GM12878 (cell line): ENCODE measurements around the gene LIMD2. TPM values are rescaled to one million over a fixed set of nuclear protein-coding genes. Genes with fewer than 3 reads are reported as not detected.

ENCODE experiments used
- BMI1 ChIP-seq: fragments of 450-650 bp; IDR thresholded peaks from 2 replicates; pipeline ENCODE4 v1.6.1; 2016; ENCODE audit warnings: mild to moderate bottlenecking, moderate library complexity, borderline replicate concordance
- CBX3 ChIP-seq: fragments of 200-600 bp; sonication (generic); IDR thresholded peaks from 2 replicates; pipeline ENCODE4 v1.6.1; 2016; ENCODE audit warnings: low read depth, borderline replicate concordance
- CHD1 ChIP-seq: IDR thresholded peaks from 2 replicates; pipeline ENCODE4 v1.6.1; 2012; ENCODE audit warnings: low read depth, low read length, improper control_type of control experiment
- ESRRA ChIP-seq: IDR thresholded peaks from 2 replicates; pipeline ENCODE4 v1.6.1; 2012; ENCODE audit warnings: mild to moderate bottlenecking, low read length, improper control_type of control experiment
- GABPA ChIP-seq: IDR thresholded peaks from 2 replicates; pipeline ENCODE4 v1.6.1; 2014; ENCODE audit warnings: antibody characterized with exemption, low read depth, mild to moderate bottlenecking, inconsistent platforms
- HDGF ChIP-seq: fragments of 450-650 bp; IDR thresholded peaks from 2 replicates; pipeline ENCODE4 v1.6.1; 2016; ENCODE audit warnings: antibody characterized with exemption
- MEF2B ChIP-seq: fragments of 450-650 bp; IDR thresholded peaks from 2 replicates; pipeline ENCODE4 v1.6.1; 2018; ENCODE audit warnings: mild to moderate bottlenecking, moderate library complexity; ENCODE audit not compliant: partially characterized antibody, poor library complexity, severe bottlenecking
- MLLT1 ChIP-seq: fragments of 450-650 bp; IDR thresholded peaks from 2 replicates; pipeline ENCODE4 v1.6.1; 2016; ENCODE audit warnings: mild to moderate bottlenecking
- NRF1 ChIP-seq: conservative IDR thresholded peaks from 2 replicates; pipeline ENCODE4 v1.6.1; 2011; ENCODE audit warnings: mild to moderate bottlenecking, low read depth, low read length, improper control_type of control experiment
- SIX5 ChIP-seq: IDR thresholded peaks from 2 replicates; pipeline ENCODE4 v1.6.1; 2011; ENCODE audit warnings: mild to moderate bottlenecking, low read depth, low read length, moderate library complexity; ENCODE audit not compliant: severe bottlenecking
- SMAD5 ChIP-seq: IDR thresholded peaks from 2 replicates; pipeline ENCODE4 v1.6.1; 2016; ENCODE audit warnings: antibody characterized with exemption, low read depth
- STAT3 ChIP-seq: IDR thresholded peaks from 2 replicates; pipeline ENCODE4 v1.6.1; 2011; ENCODE audit warnings: low read depth, low read length, improper control_type of control experiment
- TCF7 ChIP-seq: IDR thresholded peaks from 2 replicates; pipeline ENCODE4 v1.6.1; 2014; ENCODE audit warnings: antibody characterized with exemption, borderline replicate concordance
- ZNF24 ChIP-seq: fragments of 450-650 bp; IDR thresholded peaks from 2 replicates; pipeline ENCODE4 v1.6.1; 2017; ENCODE audit warnings: antibody characterized with exemption, mild to moderate bottlenecking
- polyA plus RNA-seq, 11 experiments: library from polyadenylated mRNA; depleted of rRNA in 4 of 11; unstranded in 6 of 11; stranded (reverse) in 5 of 11; fragments of >200 nt; fragmentation: Nextera tagmentation in 4 of 11; fragmentation: Illumina TruSeq in 1 of 11; extraction: Ambion mirVana in 4 of 11; extraction: Trizol in 1 of 11; gene quantifications; 1 replicate in 1 of 11; 2 replicates in 10 of 11; pipeline versions ENCODE4 v1.2.1 to v1.2.3, GENCODE V29; 2011 to 2016; ENCODE audit warnings: inconsistent platforms in 2 of 11, missing spikeins in 2 of 11, low read depth in 1 of 11
- total RNA-seq, 4 experiments: library from RNA; depleted of rRNA in 3 of 4; stranded (reverse); fragments of >200 nt in 3 of 4; fragmentation: Illumina TruSeq in 1 of 4; extraction: Trizol in 1 of 4; gene quantifications; 2 replicates each; pipeline versions ENCODE4 v1.2.1 to v1.2.3, GENCODE V29; 2013 to 2021
- TF ChIP-seq, protein P1 (sequence below): fragments of 450-650 bp; IDR thresholded peaks from 2 replicates; pipeline ENCODE4 v1.6.1; 2017; ENCODE audit warnings: mild to moderate bottlenecking
- TF ChIP-seq, protein P2 (sequence below): fragments of 450-650 bp; conservative IDR thresholded peaks from 2 replicates; pipeline ENCODE4 v1.6.1; 2017; ENCODE audit warnings: mild to moderate bottlenecking, moderate library complexity
- TF ChIP-seq, protein P3 (sequence below): fragments of 450-650 bp; IDR thresholded peaks from 2 replicates; pipeline ENCODE4 v1.6.1; 2017; ENCODE audit warnings: mild to moderate bottlenecking, moderate library complexity
- TF ChIP-seq, protein P4 (sequence below): fragments of 450-650 bp; IDR thresholded peaks from 2 replicates; pipeline ENCODE4 v1.6.1; 2017; ENCODE audit warnings: low read depth, mild to moderate bottlenecking, moderate library complexity

LIMD2 gene
- total and polyA plus RNA-seq, 10 of the 15 experiments (the other 5 are each of a cell fraction or from before 2014, with no cell fraction given) = 1.1 to 339 (median 181) TPM

DNA sequence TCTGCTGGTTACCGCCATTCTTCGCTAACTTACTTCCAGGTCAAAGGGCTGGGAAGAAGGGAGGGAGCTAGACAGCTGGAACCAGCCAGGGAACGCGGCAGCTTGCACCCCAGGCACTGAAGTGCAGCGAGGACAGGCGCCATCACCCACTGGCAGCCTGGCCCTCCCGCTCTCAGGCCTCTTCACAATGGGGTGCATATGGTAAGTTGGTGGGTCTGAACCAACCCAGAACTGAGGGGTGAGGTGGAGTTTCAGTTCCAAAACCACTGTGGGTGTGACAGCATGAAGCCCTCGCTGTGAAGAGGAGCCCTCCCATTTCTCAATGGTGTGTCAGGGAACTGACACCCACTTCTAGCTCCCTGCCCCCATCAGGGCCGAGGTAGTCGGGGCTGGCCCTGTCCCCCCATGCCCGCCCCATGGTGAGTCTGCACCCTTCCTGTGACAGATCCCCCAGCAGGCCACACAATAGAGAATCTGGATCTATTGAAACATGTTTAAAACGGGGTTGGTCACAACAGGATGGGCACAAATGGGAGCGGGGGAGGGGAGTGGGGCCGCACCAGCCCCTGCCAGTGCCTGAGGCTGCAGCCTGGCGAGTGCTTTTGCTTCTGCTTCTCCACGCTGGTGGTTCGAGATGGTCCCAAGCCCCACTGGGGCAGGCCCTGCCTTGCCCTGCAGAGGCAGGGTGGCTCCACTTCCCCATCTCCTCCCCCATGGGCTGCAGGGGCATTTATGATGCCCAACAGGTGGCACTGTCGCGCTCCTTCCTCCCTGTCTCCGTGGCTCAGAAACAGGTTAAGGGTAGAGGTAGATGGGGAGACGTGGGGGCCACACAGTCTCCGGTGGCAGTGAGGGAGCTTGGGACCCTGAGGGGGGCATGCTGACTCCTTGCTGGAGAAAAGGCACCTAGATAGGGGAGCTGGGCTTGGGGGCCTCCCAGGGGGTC, 2.3 kb downstream of the LIMD2 start (continued):
- TF ChIP-seq SIX5 = no peak
- TF ChIP-seq NRF1 = no peak
- TF ChIP-seq STAT3 = no peak
- TF ChIP-seq CHD1 = peak; percentile 60; the same call in 1 of the 2 replicates
- TF ChIP-seq, protein P1, sequence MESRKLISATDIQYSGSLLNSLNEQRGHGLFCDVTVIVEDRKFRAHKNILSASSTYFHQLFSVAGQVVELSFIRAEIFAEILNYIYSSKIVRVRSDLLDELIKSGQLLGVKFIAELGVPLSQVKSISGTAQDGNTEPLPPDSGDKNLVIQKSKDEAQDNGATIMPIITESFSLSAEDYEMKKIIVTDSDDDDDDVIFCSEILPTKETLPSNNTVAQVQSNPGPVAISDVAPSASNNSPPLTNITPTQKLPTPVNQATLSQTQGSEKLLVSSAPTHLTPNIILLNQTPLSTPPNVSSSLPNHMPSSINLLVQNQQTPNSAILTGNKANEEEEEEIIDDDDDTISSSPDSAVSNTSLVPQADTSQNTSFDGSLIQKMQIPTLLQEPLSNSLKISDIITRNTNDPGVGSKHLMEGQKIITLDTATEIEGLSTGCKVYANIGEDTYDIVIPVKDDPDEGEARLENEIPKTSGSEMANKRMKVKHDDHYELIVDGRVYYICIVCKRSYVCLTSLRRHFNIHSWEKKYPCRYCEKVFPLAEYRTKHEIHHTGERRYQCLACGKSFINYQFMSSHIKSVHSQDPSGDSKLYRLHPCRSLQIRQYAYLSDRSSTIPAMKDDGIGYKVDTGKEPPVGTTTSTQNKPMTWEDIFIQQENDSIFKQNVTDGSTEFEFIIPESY = no peak
- TF ChIP-seq TCF7 = no peak
- no peak for TF ChIP-seq BMI1
- no peak for TF ChIP-seq CBX3
- no peak for TF ChIP-seq HDGF
- TF ChIP-seq MLLT1 = 0 out of 2 replicates have a peak, but pooled peaks have one; percentile 45
- TF ChIP-seq, protein P2, sequence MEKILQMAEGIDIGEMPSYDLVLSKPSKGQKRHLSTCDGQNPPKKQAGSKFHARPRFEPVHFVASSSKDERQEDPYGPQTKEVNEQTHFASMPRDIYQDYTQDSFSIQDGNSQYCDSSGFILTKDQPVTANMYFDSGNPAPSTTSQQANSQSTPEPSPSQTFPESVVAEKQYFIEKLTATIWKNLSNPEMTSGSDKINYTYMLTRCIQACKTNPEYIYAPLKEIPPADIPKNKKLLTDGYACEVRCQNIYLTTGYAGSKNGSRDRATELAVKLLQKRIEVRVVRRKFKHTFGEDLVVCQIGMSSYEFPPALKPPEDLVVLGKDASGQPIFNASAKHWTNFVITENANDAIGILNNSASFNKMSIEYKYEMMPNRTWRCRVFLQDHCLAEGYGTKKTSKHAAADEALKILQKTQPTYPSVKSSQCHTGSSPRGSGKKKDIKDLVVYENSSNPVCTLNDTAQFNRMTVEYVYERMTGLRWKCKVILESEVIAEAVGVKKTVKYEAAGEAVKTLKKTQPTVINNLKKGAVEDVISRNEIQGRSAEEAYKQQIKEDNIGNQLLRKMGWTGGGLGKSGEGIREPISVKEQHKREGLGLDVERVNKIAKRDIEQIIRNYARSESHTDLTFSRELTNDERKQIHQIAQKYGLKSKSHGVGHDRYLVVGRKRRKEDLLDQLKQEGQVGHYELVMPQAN = peak; percentile 10; the same call in 1 of the 2 replicates
- TF ChIP-seq, protein P3, sequence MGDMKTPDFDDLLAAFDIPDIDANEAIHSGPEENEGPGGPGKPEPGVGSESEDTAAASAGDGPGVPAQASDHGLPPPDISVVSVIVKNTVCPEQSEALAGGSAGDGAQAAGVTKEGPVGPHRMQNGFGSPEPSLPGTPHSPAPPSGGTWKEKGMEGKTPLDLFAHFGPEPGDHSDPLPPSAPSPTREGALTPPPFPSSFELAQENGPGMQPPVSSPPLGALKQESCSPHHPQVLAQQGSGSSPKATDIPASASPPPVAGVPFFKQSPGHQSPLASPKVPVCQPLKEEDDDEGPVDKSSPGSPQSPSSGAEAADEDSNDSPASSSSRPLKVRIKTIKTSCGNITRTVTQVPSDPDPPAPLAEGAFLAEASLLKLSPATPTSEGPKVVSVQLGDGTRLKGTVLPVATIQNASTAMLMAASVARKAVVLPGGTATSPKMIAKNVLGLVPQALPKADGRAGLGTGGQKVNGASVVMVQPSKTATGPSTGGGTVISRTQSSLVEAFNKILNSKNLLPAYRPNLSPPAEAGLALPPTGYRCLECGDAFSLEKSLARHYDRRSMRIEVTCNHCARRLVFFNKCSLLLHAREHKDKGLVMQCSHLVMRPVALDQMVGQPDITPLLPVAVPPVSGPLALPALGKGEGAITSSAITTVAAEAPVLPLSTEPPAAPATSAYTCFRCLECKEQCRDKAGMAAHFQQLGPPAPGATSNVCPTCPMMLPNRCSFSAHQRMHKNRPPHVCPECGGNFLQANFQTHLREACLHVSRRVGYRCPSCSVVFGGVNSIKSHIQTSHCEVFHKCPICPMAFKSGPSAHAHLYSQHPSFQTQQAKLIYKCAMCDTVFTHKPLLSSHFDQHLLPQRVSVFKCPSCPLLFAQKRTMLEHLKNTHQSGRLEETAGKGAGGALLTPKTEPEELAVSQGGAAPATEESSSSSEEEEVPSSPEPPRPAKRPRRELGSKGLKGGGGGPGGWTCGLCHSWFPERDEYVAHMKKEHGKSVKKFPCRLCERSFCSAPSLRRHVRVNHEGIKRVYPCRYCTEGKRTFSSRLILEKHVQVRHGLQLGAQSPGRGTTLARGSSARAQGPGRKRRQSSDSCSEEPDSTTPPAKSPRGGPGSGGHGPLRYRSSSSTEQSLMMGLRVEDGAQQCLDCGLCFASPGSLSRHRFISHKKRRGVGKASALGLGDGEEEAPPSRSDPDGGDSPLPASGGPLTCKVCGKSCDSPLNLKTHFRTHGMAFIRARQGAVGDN = peak; percentile 48
- TF ChIP-seq SMAD5 = no peak; the same call in 1 of the 2 replicates
- no peak for TF ChIP-seq GABPA
- TF ChIP-seq, protein P4, sequence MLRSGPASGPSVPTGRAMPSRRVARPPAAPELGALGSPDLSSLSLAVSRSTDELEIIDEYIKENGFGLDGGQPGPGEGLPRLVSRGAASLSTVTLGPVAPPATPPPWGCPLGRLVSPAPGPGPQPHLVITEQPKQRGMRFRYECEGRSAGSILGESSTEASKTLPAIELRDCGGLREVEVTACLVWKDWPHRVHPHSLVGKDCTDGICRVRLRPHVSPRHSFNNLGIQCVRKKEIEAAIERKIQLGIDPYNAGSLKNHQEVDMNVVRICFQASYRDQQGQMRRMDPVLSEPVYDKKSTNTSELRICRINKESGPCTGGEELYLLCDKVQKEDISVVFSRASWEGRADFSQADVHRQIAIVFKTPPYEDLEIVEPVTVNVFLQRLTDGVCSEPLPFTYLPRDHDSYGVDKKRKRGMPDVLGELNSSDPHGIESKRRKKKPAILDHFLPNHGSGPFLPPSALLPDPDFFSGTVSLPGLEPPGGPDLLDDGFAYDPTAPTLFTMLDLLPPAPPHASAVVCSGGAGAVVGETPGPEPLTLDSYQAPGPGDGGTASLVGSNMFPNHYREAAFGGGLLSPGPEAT = no peak
- peak; percentile 23 for TF ChIP-seq MEF2B
- TF ChIP-seq ESRRA = no peak
- no peak for TF ChIP-seq ZNF24
